Measurements from ENCODE around the gene MAEL.

- TF ChIP-seq CTCF (IDR thresholded peaks at IDR 0.05) (no peak), POLR2A (IDR thresholded peaks at IDR 0.05) (no peak)
Measured at GRCh38 chr1:166948856-166949350, 40.2 kb upstream of the MAEL start.
